ENCODE measurements around the gene C2orf69.

GRCh38 chr2:199951023-199951422, 39.9 kb downstream of the C2orf69 start:
- TF ChIP-seq POLR2A (IDR thresholded peaks at IDR 0.05) (no peak), CTCF (IDR thresholded peaks at IDR 0.05) (no peak), POLR2AphosphoS5 (IDR thresholded peaks at IDR 0.05; ENCODE audit: insufficient read depth in 1 of 2, low read depth in 1 of 2) (no peak)
